Small intestine (tissue), 7 donors: ENCODE results near the gene ITPA. TPM values are rescaled to one million over a fixed set of nuclear protein-coding genes. Genes with fewer than 3 reads are reported as not detected.
"Not testable (repeated sequence)": the region's sequence is repeated elsewhere in the genome, so short reads cannot be mapped to it uniquely, and the experiment has no call there.

Experiments used
- DNase-seq, 2 donors: peaks; one replicate each; pipeline versions ENCODE4 v3.0.0 to v3.0.0-alpha.2; 2013
- FAIRE-seq: peaks from 2 replicates; lab custom pipeline; 2012; peaks lifted over from hg19 to GRCh38; lab: Jason Lieb, UNC
- H3K27ac ChIP-seq, 3 donors: one replicate each; pipeline ENCODE4 v1.5.1; 2013; ENCODE audit warnings: low read length in 2 of 3, mild to moderate bottlenecking in 2 of 3, control low read depth in 1 of 3, inconsistent platforms in 1 of 3, low read depth in 1 of 3, moderate library complexity in 1 of 3
- H3K27me3 ChIP-seq, 3 donors: one replicate each; pipeline ENCODE4 v1.6.1; 2013; ENCODE audit warnings: low read length in 3 of 3, inconsistent platforms in 1 of 3; ENCODE audit not compliant: control insufficient read depth in 3 of 3, insufficient read depth in 3 of 3
- H3K36me3 ChIP-seq, 3 donors: one replicate each; pipeline ENCODE4 v1.6.1; 2013; ENCODE audit warnings: low read length in 3 of 3, inconsistent platforms in 1 of 3, low read depth in 1 of 3, mild to moderate bottlenecking in 1 of 3, moderate library complexity in 1 of 3; ENCODE audit not compliant: control insufficient read depth in 3 of 3, insufficient read depth in 2 of 3
- H3K4me1 ChIP-seq, 3 donors: one replicate each; pipeline ENCODE4 v1.6.1; 2013; ENCODE audit warnings: low read length in 2 of 3, inconsistent platforms in 1 of 3, low read depth in 1 of 3, mild to moderate bottlenecking in 1 of 3, moderate library complexity in 1 of 3; ENCODE audit not compliant: control insufficient read depth in 3 of 3, insufficient read depth in 2 of 3
- H3K4me3 ChIP-seq, 3 donors: one replicate each; pipeline ENCODE4 v1.5.1; 2013; ENCODE audit warnings: low read length in 3 of 3, control low read depth in 1 of 3, inconsistent platforms in 1 of 3, low read depth in 1 of 3, mild to moderate bottlenecking in 1 of 3, moderate library complexity in 1 of 3
- H3K9me3 ChIP-seq, 2 donors: one replicate each; pipeline ENCODE4 v1.6.1; 2013; ENCODE audit warnings: low read depth in 1 of 2, low read length in 1 of 2; ENCODE audit not compliant: control insufficient read depth in 2 of 2, insufficient read depth in 1 of 2
- WGBS, 3 donors: extraction: QIAGEN DNeasy Blood & Tissue Kit; methylation state at CpG; one replicate each; pipeline ENCODE4 v1.1.7; 2013; 5-methylcytosine and 5-hydroxymethylcytosine counted together
- polyA plus RNA-seq, 4 donors: library from polyadenylated mRNA; stranded (reverse) in 3 of 4; unstranded in 1 of 4; fragments of 200-250 nt in 3 of 4; fragments of 120-200 nt in 1 of 4; gene quantifications; one replicate each; pipeline versions ENCODE4 v1.2.1 to v1.2.3, GENCODE V29; 2013
- donor health status: healthy with polysubstance abuse.
- donor health status: control.
- donor health status: control.
- donor health status: Bipolar disorder and iron deficiency.
- donor health status: healthy.

ITPA gene
- polyA plus RNA-seq, 4 donors: 60.3 to 97.0 (median 69.7) TPM

GRCh38 chr20:3177746-3178485 is 31.4 kb upstream of the ITPA start:
- H3K9me3 ChIP-seq: no peaks in the 10 kb centered on the region
- H3K36me3 ChIP-seq: peaks cover 0 to 9% (median 0%) of the 10 kb centered on the region in 3 donors
- peaks cover 0 to 4% (median 0%) of the 10 kb centered on the region in 3 donors for H3K4me1 ChIP-seq
- no peak for FAIRE-seq
- no peak overlapping the region for H3K4me3 ChIP-seq
- DNase-seq: no peak
- 36 to 62% (median 45%) methylated on average over 8 of the region's 8 CpGs for WGBS, 3 donors
- no peak overlapping the region for H3K27ac ChIP-seq
- peaks cover 0 to 8% (median 2%) of the 10 kb centered on the region in 3 donors for H3K27me3 ChIP-seq

GRCh38 chr20:3180319-3180718 is 29.0 kb upstream of the ITPA start:
- Histone ChIP-seq H3K27ac (no peak overlapping the region), H3K36me3 (peaks cover 0 to 9% (median 0%) of the 10 kb centered on the region in 3 donors), H3K9me3 (no peaks in the 10 kb centered on the region), H3K4me3 (no peak overlapping the region), H3K4me1 (no peaks in the 10 kb centered on the region), H3K27me3 (no peaks in the 10 kb centered on the region)
- 63 to 77% (median 73%) methylated on average over 4 of the region's 4 CpGs for WGBS, 3 donors
- FAIRE-seq (no peak), DNase-seq (no peak)

DNA sequence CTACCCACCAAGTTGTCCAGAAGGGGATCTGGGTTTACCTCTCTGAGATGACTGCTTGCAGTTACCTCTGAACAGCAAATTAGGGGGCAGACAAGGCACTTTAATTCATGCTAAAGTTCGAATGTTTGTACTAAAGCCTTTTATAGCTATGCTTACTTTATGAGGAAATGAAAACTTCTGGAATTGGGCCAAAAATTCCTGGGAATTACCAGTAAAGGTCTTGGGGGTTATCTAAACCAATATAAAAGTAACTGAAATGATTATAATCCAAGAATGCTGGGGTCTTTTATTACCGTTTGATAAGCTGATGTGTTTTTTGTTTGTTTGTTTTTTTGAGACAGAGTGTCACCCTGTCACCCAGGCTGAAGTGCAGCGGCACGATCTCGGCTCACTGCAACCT is 28.0 kb upstream of the ITPA start:
- Histone ChIP-seq H3K27ac (no peak overlapping the region), H3K4me1 (no peaks in the 10 kb centered on the region), H3K9me3 (no peaks in the 10 kb centered on the region), H3K4me3 (no peak overlapping the region), H3K36me3 (peaks cover 0 to 6% (median 0%) of the 10 kb centered on the region in 3 donors), H3K27me3 (no peaks in the 10 kb centered on the region)
- DNase-seq (peak; percentile 71 to 81), FAIRE-seq (no peak)
- WGBS, 3 donors: 14 to 40% (median 24%) methylated on average over 5 of the region's 5 CpGs

DNA sequence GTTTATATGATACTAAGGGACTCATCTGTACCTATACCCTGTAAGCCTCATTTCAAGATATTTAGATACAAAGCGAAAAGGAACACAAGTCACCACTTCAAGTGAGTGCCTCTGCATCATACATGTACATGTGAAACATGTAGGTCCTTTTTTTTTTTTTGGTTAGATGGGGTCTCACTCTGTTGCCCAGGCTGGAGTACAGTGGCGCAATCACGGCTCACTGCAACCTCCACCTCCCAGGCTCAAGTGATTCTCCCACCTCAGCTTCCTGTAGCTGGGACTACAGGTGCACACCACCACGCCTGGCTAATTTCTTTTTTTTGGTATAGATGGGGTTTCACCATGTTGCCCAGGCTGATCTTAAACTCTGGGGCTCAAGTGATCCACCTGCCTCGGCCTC is 26.9 kb upstream of the ITPA start:
- H3K9me3 ChIP-seq, H3K27me3 ChIP-seq, H3K36me3 ChIP-seq, H3K4me3 ChIP-seq, DNase-seq, FAIRE-seq, H3K27ac ChIP-seq, H3K4me1 ChIP-seq: not testable (repeated sequence)
- 93 to 100% (median 93%) methylated on average over 5 of the region's 5 CpGs for WGBS, 3 donors

DNA sequence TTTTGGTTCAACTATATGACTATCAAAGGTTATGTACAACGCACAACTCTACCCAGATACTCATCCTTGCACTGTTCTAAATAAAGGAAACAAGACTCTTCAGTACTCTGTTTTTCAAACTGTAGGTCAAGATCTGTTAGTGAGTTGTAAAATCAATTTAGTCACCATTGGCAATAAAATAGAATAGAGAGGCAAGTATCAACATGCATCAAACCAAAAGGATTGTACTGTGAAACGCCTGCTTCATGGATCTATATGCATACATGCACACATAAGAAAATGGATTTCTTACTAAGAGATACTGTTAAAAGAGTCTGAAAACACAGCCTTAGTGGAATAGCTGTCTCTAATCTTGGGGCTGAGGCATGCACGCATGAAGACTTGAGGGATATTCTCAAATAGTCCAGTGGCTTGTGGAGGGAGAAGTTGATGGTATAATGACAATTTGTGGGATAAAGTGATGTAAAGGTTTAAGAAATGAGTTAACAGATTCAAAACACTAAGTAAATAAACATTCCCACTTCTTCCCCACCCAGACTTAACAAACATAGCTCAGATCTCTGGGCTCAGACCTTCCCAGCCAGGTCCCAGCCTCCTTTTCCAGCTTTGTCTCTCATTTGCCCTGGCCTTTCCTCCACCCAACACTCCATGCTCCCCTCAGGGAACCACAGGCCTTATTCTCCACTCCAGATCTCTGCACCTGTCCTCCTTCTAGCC is 25.2 kb upstream of the ITPA start:
- Histone ChIP-seq H3K4me3 (no peak overlapping the region), H3K9me3 (no peaks in the 10 kb centered on the region), H3K4me1 (no peaks in the 10 kb centered on the region), H3K36me3 (peaks cover 0 to 15% (median 0%) of the 10 kb centered on the region in 3 donors), H3K27me3 (no peaks in the 10 kb centered on the region), H3K27ac (no peak overlapping the region)
- DNase-seq (no peak), FAIRE-seq (no peak)
- WGBS, 3 donors: 86 to 94% (median 90%) methylated on average over 3 of the region's 3 CpGs

DNA sequence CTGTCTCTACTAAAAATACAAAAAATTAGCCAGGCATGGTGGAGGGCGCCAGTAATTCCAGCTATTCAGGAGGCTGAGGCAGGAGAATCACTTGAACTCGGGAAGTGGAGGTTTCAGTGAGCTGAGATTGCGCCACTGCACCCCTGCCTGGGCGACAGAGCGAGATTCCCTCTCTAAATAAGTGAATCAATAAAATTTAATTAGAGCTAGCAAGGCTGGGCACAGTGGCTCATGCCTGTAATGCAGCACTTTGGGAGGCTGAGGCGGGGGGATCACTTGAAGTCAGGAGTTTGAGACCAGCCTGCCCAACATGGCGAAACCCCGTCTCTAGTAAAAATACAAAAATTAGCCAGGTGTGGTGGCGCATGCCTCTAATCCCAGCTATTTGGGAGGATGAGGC is 21.4 kb upstream of the ITPA start:
- WGBS, 3 donors: 95% methylated on average over 9 of the region's 9 CpGs
- not testable (repeated sequence) for H3K4me1 ChIP-seq, DNase-seq, H3K27ac ChIP-seq, H3K4me3 ChIP-seq, H3K27me3 ChIP-seq, FAIRE-seq, H3K9me3 ChIP-seq
- peaks cover 8 to 47% (median 9%) of the 10 kb centered on the region in 3 donors for H3K36me3 ChIP-seq

DNA sequence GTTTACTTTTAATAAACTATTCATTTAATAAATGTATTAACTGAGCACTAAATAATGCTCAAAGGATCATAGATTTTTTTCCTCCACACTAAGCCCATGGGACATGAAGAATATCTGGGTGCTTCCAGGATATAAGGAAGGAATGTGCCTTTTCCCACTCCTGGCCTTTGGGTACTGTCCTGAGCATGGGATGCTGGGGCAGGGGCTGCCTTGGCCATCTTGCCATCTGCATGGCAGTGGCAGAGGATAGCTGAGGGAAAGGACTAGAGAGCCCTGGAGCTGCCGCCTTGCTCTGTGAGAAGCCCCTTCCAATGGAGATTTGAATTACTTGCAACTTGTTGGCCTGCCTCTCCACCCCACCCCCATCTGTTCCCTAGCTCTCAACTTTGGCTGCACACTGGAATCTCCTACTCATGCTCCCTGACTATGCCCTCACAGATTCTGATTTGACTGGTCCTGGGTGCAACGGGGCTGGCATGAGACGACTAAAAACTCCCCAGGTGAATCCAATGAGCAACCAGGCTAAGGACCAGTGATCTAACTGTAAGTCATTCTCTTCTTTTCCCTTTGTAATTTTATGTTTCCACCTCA is 20.4 kb upstream of the ITPA start:
- Histone ChIP-seq H3K4me3 (no peak overlapping the region), H3K27ac (no peak overlapping the region), H3K27me3 (no peaks in the 10 kb centered on the region), H3K9me3 (no peaks in the 10 kb centered on the region), H3K4me1 (no peaks in the 10 kb centered on the region), H3K36me3 (peaks cover 8 to 54% (median 13%) of the 10 kb centered on the region in 3 donors)
- no peak for FAIRE-seq
- DNase-seq: no peak
- WGBS, 3 donors: 88 to 97% (median 95%) methylated on average over 3 of the region's 3 CpGs

GRCh38 chr20:3189561-3190131 is 19.7 kb upstream of the ITPA start:
- Histone ChIP-seq H3K36me3 (peaks cover 8 to 61% (median 17%) of the 10 kb centered on the region in 3 donors), H3K9me3 (no peaks in the 10 kb centered on the region), H3K4me3 (no peak overlapping the region), H3K27ac (no peak overlapping the region), H3K27me3 (no peaks in the 10 kb centered on the region), H3K4me1 (no peaks in the 10 kb centered on the region)
- FAIRE-seq (no peak), DNase-seq (no peak)
- 81 to 94% (median 85%) methylated on average over 4 of the region's 4 CpGs for WGBS, 3 donors
